HL-60 (cell line): Measurements from ENCODE around the gene TAX1BP1.

Experiments
- CTCF ChIP-seq: IDR thresholded peaks from one replicate; pipeline ENCODE4 v1.5.1; 2011; ENCODE audit warnings: low read length, control low read depth, inconsistent platforms; ENCODE audit not compliant: insufficient read depth
- GABPA ChIP-seq: IDR thresholded peaks from 2 replicates; pipeline ENCODE4 v1.6.1; 2012; ENCODE audit warnings: low read depth
- POLR2AphosphoS5 ChIP-seq: IDR thresholded peaks from 2 replicates; pipeline ENCODE4 v1.6.1; 2012; ENCODE audit warnings: low read depth
- REST ChIP-seq: IDR thresholded peaks from 2 replicates; pipeline ENCODE4 v1.6.1; 2012; ENCODE audit warnings: low read depth; ENCODE audit not compliant: insufficient replicate concordance
- SPI1 ChIP-seq: IDR thresholded peaks from 2 replicates; pipeline ENCODE4 v1.6.1; 2012; ENCODE audit warnings: low read depth, mild to moderate bottlenecking, borderline replicate concordance

DNA sequence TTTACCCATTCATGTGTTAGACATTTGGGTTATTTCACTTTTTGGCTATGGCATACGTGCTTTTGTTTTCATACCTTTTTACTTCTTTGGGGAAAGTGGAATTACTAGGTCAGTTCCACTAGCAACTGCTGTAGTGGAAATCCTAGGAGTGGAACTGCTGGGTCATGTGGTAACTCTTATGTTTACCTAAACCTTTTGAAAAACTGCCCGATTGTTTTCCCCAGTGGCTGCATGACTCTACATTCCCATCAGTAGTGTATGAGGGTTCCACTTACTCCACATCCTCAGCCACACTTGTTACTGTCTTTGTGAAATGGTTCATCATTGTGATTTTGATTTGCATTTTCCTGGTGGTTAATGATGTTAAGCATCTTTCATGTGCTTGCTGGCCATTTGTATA is 82.3 kb downstream of the TAX1BP1 start:
- TF ChIP-seq POLR2AphosphoS5 (no peak), CTCF (no peak), GABPA (no peak), REST (no peak), SPI1 (no peak)
